IMR-90 (cell line): ENCODE data around the gene CARD19. TPM values are rescaled to one million over a fixed set of nuclear protein-coding genes. Genes with fewer than 3 reads are reported as not detected.

Experiments used
- ATAC-seq: fragments of 200-7000 bp; cut with Tn5 transposase; 2 replicates; pipeline ENCODE4 v1.9.1; 2020; ENCODE audit warnings: low read depth, mild to moderate bottlenecking, moderate library complexity
- BruUV-seq: library from RNA; stranded (reverse); fragments of 400-500 nt; replicated peaks from 2 replicates; lab custom pipeline; 2021; lab: Mats Ljungman, UMichigan
- CTCF ChIA-PET: fragments of 300-600 bp; formaldehyde crosslinking; extraction: SDS; loops from one replicate; lab custom pipeline; 2021; ENCODE audit warnings: antibody characterized with exemption; lab: Yijun Ruan, JAX
- POLR2A ChIA-PET: fragments of 300-600 bp; sonication (Branson Sonifier 250); formaldehyde crosslinking; loops from one replicate; lab custom pipeline; 2022; ENCODE audit warnings: antibody characterized with exemption; ENCODE audit not compliant: unreplicated experiment; lab: Charles Lee
- DNase-seq: peaks from one replicate; pipeline ENCODE4 v3.0.0; 2013
- H2AFZ ChIP-seq: replicated peaks from 2 replicates; pipeline ENCODE3; 2013; ENCODE audit warnings: low read length, mild to moderate bottlenecking; ENCODE audit not compliant: poor library complexity
- H2AK5ac ChIP-seq: 2 replicates; pipeline ENCODE4 v1.6.1; 2013; ENCODE audit warnings: low read depth, low read length, inconsistent platforms
- H2AK9ac ChIP-seq: replicated peaks from 2 replicates; pipeline ENCODE3; 2013; ENCODE audit warnings: mild to moderate bottlenecking, low read depth, low read length, moderate library complexity; ENCODE audit not compliant: poor library complexity
- H2BK120ac ChIP-seq: 2 replicates; pipeline ENCODE4 v1.6.1; 2013; ENCODE audit warnings: low read depth, low read length, inconsistent platforms
- H2BK15ac ChIP-seq: 3 replicates; pipeline ENCODE4 v1.6.1; 2013; ENCODE audit warnings: low read depth, low read length, inconsistent platforms
- H2BK20ac ChIP-seq: 2 replicates; pipeline ENCODE4 v1.6.1; 2013; ENCODE audit warnings: low read depth, mild to moderate bottlenecking, inconsistent platforms, low read length, moderate library complexity
- H2BK5ac ChIP-seq: 2 replicates; pipeline ENCODE4 v1.6.1; 2013; ENCODE audit warnings: mild to moderate bottlenecking, low read depth, low read length, inconsistent platforms; ENCODE audit not compliant: poor library complexity, severe bottlenecking
- H3K14ac ChIP-seq: replicated peaks from 2 replicates; pipeline ENCODE4 v1.6.1; 2013; ENCODE audit warnings: low read depth, low read length, inconsistent platforms
- H3K18ac ChIP-seq: 2 replicates; pipeline ENCODE4 v1.6.1; 2013; ENCODE audit warnings: low read depth, low read length, control low read depth
- H3K23ac ChIP-seq: 2 replicates; pipeline ENCODE4 v1.6.1; 2013; ENCODE audit warnings: low read depth, low read length, inconsistent platforms
- H3K27ac ChIP-seq: 2 replicates; pipeline ENCODE4 v1.5.1; 2013; ENCODE audit warnings: mild to moderate bottlenecking, control low read depth, low read length; ENCODE audit not compliant: insufficient read depth
- H3K27me3 ChIP-seq: 2 replicates; pipeline ENCODE4 v1.6.1; 2013; ENCODE audit warnings: low read length; ENCODE audit not compliant: control insufficient read depth, insufficient read depth
- H3K36me3 ChIP-seq: 2 replicates; pipeline ENCODE4 v1.6.1; 2013; ENCODE audit warnings: low read length, mixed read lengths; ENCODE audit not compliant: control insufficient read depth, insufficient read depth
- H3K4ac ChIP-seq: 2 replicates; pipeline ENCODE4 v1.6.1; 2013; ENCODE audit warnings: low read depth, low read length, inconsistent platforms
- H3K4me1 ChIP-seq: 2 replicates; pipeline ENCODE4 v1.6.1; 2013; ENCODE audit warnings: low read length, mixed read lengths; ENCODE audit not compliant: control insufficient read depth, insufficient read depth
- H3K4me2 ChIP-seq: 2 replicates; pipeline ENCODE4 v1.6.1; 2013; ENCODE audit warnings: low read depth, mild to moderate bottlenecking, control low read depth, low read length, moderate library complexity
- H3K4me3 ChIP-seq: 2 replicates; pipeline ENCODE4 v1.5.1; 2013; ENCODE audit warnings: low read depth, mild to moderate bottlenecking, control low read depth, low read length, moderate library complexity; ENCODE audit not compliant: insufficient read depth
- H3K56ac ChIP-seq: 2 replicates; pipeline ENCODE4 v1.6.1; 2013; ENCODE audit warnings: low read length, inconsistent platforms; ENCODE audit not compliant: insufficient read depth; ENCODE audit errors: extremely low read depth
- H3K79me1 ChIP-seq, 2 experiments: 2 replicates each; pipeline ENCODE4 v1.6.1; 2013; ENCODE audit warnings: low read length in 2 of 2, inconsistent platforms in 1 of 2, low read depth in 1 of 2
- H3K9ac ChIP-seq: 2 replicates; pipeline ENCODE4 v1.6.1; 2013; ENCODE audit warnings: low read depth, low read length, control low read depth
- H3K9me1 ChIP-seq: 2 replicates; pipeline ENCODE4 v1.6.1; 2013; ENCODE audit warnings: low read length, inconsistent platforms; ENCODE audit not compliant: insufficient read depth
- H3K9me3 ChIP-seq: 2 replicates; pipeline ENCODE4 v1.6.1; 2013; ENCODE audit warnings: low read length; ENCODE audit not compliant: control insufficient read depth, insufficient read depth
- H4K20me1 ChIP-seq: 2 replicates; pipeline ENCODE4 v1.6.1; 2013; ENCODE audit warnings: low read length, inconsistent platforms; ENCODE audit not compliant: insufficient read depth
- H4K5ac ChIP-seq: 2 replicates; pipeline ENCODE4 v1.6.1; 2013; ENCODE audit warnings: mild to moderate bottlenecking, low read depth, low read length, control low read depth
- H4K8ac ChIP-seq, 2 experiments: 2 replicates each; pipeline ENCODE4 v1.6.1; 2013; ENCODE audit warnings: low read depth in 2 of 2, low read length in 2 of 2, control low read depth in 1 of 2, inconsistent platforms in 1 of 2
- H4K91ac ChIP-seq: 2 replicates; pipeline ENCODE4 v1.6.1; 2013; ENCODE audit warnings: low read depth, low read length, inconsistent platforms; ENCODE audit not compliant: insufficient read depth
- BHLHE40 ChIP-seq: fragments of 150-350 bp; IDR thresholded peaks from 2 replicates; pipeline ENCODE4 v1.6.1; 2016; ENCODE audit warnings: mild to moderate bottlenecking, low read depth, low read length
- CEBPB ChIP-seq: IDR thresholded peaks from 2 replicates; pipeline ENCODE4 v1.6.1; 2012; ENCODE audit warnings: low read depth, low read length, improper control_type of control experiment
- CHD1 ChIP-seq: IDR thresholded peaks from 2 replicates; pipeline ENCODE4 v1.6.1; 2012; ENCODE audit warnings: low read depth, low read length, improper control_type of control experiment
- FOS ChIP-seq: fragments of 150-350 bp; IDR thresholded peaks from 2 replicates; pipeline ENCODE4 v1.6.1; 2016; ENCODE audit warnings: low read depth, low read length
- MAFK ChIP-seq: IDR thresholded peaks from 2 replicates; pipeline ENCODE4 v1.6.1; 2012; ENCODE audit warnings: low read depth, low read length, improper control_type of control experiment
- MAZ ChIP-seq: IDR thresholded peaks from 2 replicates; pipeline ENCODE4 v1.6.1; 2012; ENCODE audit warnings: low read depth, mild to moderate bottlenecking, low read length, improper control_type of control experiment, moderate library complexity, borderline replicate concordance
- RAD21 ChIP-seq: IDR thresholded peaks from 2 replicates; pipeline ENCODE4 v1.6.1; 2012; ENCODE audit warnings: low read length, improper control_type of control experiment
- RFX5 ChIP-seq: IDR thresholded peaks from 2 replicates; pipeline ENCODE4 v1.8.0; 2012; ENCODE audit warnings: low read depth, mild to moderate bottlenecking, low read length, moderate library complexity
- WGBS, 2 experiments: methylation state at CpG; one replicate each; pipeline versions ENCODE4 v1.1.5 to v1.1.7; 2013; ENCODE audit warnings: missing lambda C conversion rate in 2 of 2; ENCODE audit not compliant: insufficient read length in 1 of 2; ENCODE audit errors: extremely low coverage in 2 of 2; 5-methylcytosine and 5-hydroxymethylcytosine counted together
- dilution Hi-C: fragments of 300-500 bp; cut with HindIII; formaldehyde crosslinking; loops from one replicate; pipeline ENCODE4 v1.14.3; 2018; ENCODE audit warnings: low sequenced_read_pairs; ENCODE audit not compliant: unreplicated experiment
- in situ Hi-C: fragments of 300-500 bp; cut with MboI; formaldehyde crosslinking; loops from 3 replicates; pipeline ENCODE4 v1.14.3; 2019; ENCODE audit warnings: low sequenced_read_pairs, inconsistent platforms, mixed read lengths
- intact Hi-C: fragments of 100-400 bp; cut with micrococcal nuclease; formaldehyde crosslinking; loops from 2 replicates; pipeline ENCODE4 v1.10.0; 2022
- polyA plus RNA-seq, 3 experiments: library from polyadenylated mRNA; depleted of rRNA; stranded (reverse); fragments of >200 nt; gene quantifications; 2 replicates each; pipeline ENCODE4 v1.2.3, GENCODE V29; 2012; ENCODE audit warnings: low replicate concordance in 1 of 3
- total RNA-seq: library from RNA; depleted of rRNA; stranded (reverse); fragments of >200 nt; gene quantifications from 2 replicates; pipeline ENCODE4 v1.2.3, GENCODE V29; 2012
- TF ChIP-seq, protein P1 (sequence below): conservative IDR thresholded peaks from 2 replicates; pipeline ENCODE4 v1.5.1; 2012; ENCODE audit warnings: mild to moderate bottlenecking, low read depth, low read length, improper control_type of control experiment
- TF ChIP-seq, protein P2 (sequence below): fragments of 150-350 bp; IDR thresholded peaks from 2 replicates; pipeline ENCODE4 v1.6.1; 2017; ENCODE audit warnings: mild to moderate bottlenecking, antibody characterized with exemption, low read length, low read depth
- TF ChIP-seq, protein P3 (sequence below): fragments of 150-350 bp; IDR thresholded peaks from 2 replicates; pipeline ENCODE4 v1.6.1; 2016; ENCODE audit warnings: low read depth, mild to moderate bottlenecking, low read length, moderate library complexity, borderline replicate concordance

The CARD19 gene
- total and polyA plus RNA-seq, 2 of the 4 experiments (the other 2 are of a cell fraction) = 17.4 to 111 TPM

DNA sequence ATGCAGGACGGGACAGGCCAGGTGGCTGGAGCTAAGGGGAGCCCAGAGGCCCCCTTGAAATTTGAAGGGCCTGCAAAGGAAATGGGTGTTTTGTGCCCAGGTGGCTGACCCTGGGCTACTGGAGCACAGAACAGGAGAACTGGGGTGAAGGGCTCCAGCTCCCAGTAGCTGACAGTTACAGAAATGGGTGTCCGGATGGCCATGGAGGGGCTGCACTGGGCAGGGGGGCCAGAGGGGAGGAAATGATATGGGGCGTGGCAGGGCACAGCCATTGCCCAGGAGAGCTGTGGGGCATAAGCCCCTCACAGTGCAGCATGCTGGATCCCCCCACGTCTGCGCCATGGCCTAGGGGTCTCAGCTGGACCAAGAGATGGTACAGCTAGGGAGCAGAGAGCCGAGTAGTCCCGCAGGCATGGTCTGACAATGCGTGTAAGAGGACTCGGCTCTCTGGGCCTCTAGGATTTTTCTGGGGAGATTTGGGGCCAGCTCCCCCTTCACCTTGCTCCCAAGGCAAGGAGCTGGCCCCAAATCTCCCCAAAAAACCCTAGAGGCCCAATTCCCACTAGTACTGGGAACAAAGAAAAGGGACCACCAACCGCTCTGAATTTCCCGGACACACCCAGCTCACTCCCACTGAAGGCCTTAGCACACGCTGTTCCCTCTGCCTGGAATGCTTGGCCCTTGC, 7.9 kb upstream of the CARD19 start:
- Histone ChIP-seq H3K9me3 (peaks cover 19% of the 10 kb centered on the region), H2BK20ac (no peak overlapping the region), H2AK9ac (no peak overlapping the region), H2BK120ac (no peak overlapping the region), H3K4ac (no peak overlapping the region), H3K9me1 (no peaks in the 10 kb centered on the region), H2BK5ac (no peak overlapping the region), H4K8ac (no peak overlapping the region), H3K27me3 (no peaks in the 10 kb centered on the region; the same call in 1 of the 2 replicates), H3K4me3 (no peak overlapping the region), H3K4me1 (peaks cover 7% of the 10 kb centered on the region; the same call in 1 of the 2 replicates), H3K4me2 (no peak overlapping the region), H3K23ac (no peak overlapping the region), H4K20me1 (no peaks in the 10 kb centered on the region), H3K36me3 (no peaks in the 10 kb centered on the region), H4K5ac (no peak overlapping the region), H3K18ac (no peak overlapping the region), H3K27ac (no peak overlapping the region), H2BK15ac (no peak overlapping the region), H2AFZ (no peak overlapping the region), H3K9ac (no peak overlapping the region), H4K91ac (no peak overlapping the region), H3K14ac (no peak overlapping the region), H3K79me1 (no peaks in the 10 kb centered on the region), H3K56ac (no peak overlapping the region), H2AK5ac (no peak overlapping the region)
- ChIA-PET CTCF (no interaction called here), POLR2A (no interaction called here)
- dilution Hi-C loops (no loop called here), in situ Hi-C loops (no loop called here), intact Hi-C loops (no loop called here)
- no TSS peak for BruUV-seq
- 83% methylated on average over 8 of the region's 12 CpGs; no CpG with 5 or more reads in 1 of the 2 experiments for WGBS, 2 experiments
- no peak for TF ChIP-seq CHD1
- TF ChIP-seq, protein P1, sequence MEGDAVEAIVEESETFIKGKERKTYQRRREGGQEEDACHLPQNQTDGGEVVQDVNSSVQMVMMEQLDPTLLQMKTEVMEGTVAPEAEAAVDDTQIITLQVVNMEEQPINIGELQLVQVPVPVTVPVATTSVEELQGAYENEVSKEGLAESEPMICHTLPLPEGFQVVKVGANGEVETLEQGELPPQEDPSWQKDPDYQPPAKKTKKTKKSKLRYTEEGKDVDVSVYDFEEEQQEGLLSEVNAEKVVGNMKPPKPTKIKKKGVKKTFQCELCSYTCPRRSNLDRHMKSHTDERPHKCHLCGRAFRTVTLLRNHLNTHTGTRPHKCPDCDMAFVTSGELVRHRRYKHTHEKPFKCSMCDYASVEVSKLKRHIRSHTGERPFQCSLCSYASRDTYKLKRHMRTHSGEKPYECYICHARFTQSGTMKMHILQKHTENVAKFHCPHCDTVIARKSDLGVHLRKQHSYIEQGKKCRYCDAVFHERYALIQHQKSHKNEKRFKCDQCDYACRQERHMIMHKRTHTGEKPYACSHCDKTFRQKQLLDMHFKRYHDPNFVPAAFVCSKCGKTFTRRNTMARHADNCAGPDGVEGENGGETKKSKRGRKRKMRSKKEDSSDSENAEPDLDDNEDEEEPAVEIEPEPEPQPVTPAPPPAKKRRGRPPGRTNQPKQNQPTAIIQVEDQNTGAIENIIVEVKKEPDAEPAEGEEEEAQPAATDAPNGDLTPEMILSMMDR = no peak
- no peak for TF ChIP-seq BHLHE40
- no peak for TF ChIP-seq CEBPB
- TF ChIP-seq RFX5 = no peak
- TF ChIP-seq, protein P2, sequence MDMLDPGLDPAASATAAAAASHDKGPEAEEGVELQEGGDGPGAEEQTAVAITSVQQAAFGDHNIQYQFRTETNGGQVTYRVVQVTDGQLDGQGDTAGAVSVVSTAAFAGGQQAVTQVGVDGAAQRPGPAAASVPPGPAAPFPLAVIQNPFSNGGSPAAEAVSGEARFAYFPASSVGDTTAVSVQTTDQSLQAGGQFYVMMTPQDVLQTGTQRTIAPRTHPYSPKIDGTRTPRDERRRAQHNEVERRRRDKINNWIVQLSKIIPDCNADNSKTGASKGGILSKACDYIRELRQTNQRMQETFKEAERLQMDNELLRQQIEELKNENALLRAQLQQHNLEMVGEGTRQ = no peak
- TF ChIP-seq RAD21 = no peak
- no peak for TF ChIP-seq FOS
- TF ChIP-seq MAFK = no peak
- TF ChIP-seq MAZ = no peak
- TF ChIP-seq, protein P3, sequence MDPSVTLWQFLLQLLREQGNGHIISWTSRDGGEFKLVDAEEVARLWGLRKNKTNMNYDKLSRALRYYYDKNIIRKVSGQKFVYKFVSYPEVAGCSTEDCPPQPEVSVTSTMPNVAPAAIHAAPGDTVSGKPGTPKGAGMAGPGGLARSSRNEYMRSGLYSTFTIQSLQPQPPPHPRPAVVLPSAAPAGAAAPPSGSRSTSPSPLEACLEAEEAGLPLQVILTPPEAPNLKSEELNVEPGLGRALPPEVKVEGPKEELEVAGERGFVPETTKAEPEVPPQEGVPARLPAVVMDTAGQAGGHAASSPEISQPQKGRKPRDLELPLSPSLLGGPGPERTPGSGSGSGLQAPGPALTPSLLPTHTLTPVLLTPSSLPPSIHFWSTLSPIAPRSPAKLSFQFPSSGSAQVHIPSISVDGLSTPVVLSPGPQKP = no peak
- DNase-seq (no peak), ATAC-seq (no peak)
